ENCODE data around the gene BMPR2.
"Not testable (repeated sequence)": the region's sequence is repeated elsewhere in the genome, so short reads cannot be mapped to it uniquely, and the experiment has no call there.

The BMPR2 gene

GRCh38 chr2:202488671-202489070 is 112.5 kb downstream of the BMPR2 start:
- Histone ChIP-seq H3K9me3 (no peaks in the 10 kb centered on the region), H4K20me1 (no peaks in the 10 kb centered on the region; the same call in 1 of the 2 replicates), H3K27ac (no peak overlapping the region), H3K36me3 (no peaks in the 10 kb centered on the region), H3K4me2 (no peak overlapping the region), H3K27me3 (no peaks in the 10 kb centered on the region), H3K4me3 (no peak overlapping the region), H3K9ac (no peak overlapping the region), H3K4me1 (peaks cover 11% of the 10 kb centered on the region; the same call in 1 of the 2 replicates)
- TF ChIP-seq Cebpa-rat (IDR thresholded peaks at IDR 0.05): no peak

GRCh38 chr2:202490479-202490878 is 114.4 kb downstream of the BMPR2 start:
- Histone ChIP-seq H3K4me3 (no peak overlapping the region), H3K36me3 (no peaks in the 10 kb centered on the region), H3K4me2 (no peak overlapping the region), H3K27ac (no peak overlapping the region), H3K9me3 (no peaks in the 10 kb centered on the region), H3K4me1 (peaks cover 11% of the 10 kb centered on the region; the same call in 1 of the 2 replicates), H3K27me3 (no peaks in the 10 kb centered on the region), H3K9ac (no peak overlapping the region), H4K20me1 (no peaks in the 10 kb centered on the region; the same call in 1 of the 2 replicates)
- no peak for TF ChIP-seq Cebpa-rat (IDR thresholded peaks at IDR 0.05)

GRCh38 chr2:202491514-202491913 is 115.4 kb downstream of the BMPR2 start:
- H3K27ac ChIP-seq: no peak overlapping the region
- no peak overlapping the region for H3K9ac ChIP-seq
- TF ChIP-seq Cebpa-rat (IDR thresholded peaks at IDR 0.05): no peak

GRCh38 chr2:202494300-202495229 is 118.4 kb downstream of the BMPR2 start:
- H3K36me3 ChIP-seq: peaks cover 9% of the 10 kb centered on the region; the same call in 1 of the 2 replicates
- no peaks in the 10 kb centered on the region for H3K9me3 ChIP-seq
- H3K4me3 ChIP-seq: no peak overlapping the region
- no peak overlapping the region for H3K4me2 ChIP-seq
- no peak for TF ChIP-seq Cebpa-rat (IDR thresholded peaks at IDR 0.05)
- no peaks in the 10 kb centered on the region for H3K27me3 ChIP-seq
- no peak overlapping the region for H3K27ac ChIP-seq
- no peak overlapping the region for H3K9ac ChIP-seq
- no peaks in the 10 kb centered on the region for H3K4me1 ChIP-seq
- no peaks in the 10 kb centered on the region for H4K20me1 ChIP-seq

More at GRCh38 chr2:202491514-202491913, 115.4 kb downstream of the BMPR2 start:
- Histone ChIP-seq H3K4me1 (0 out of 2 replicates have a peak, but pooled peaks cover 2% of the 10 kb centered on the region), H3K4me2 (no peak overlapping the region), H3K27me3 (no peaks in the 10 kb centered on the region), H4K20me1 (no peaks in the 10 kb centered on the region; the same call in 1 of the 2 replicates), H3K36me3 (0 out of 2 replicates have a peak, but pooled peaks cover under 1% of the 10 kb centered on the region), H3K4me3 (no peak overlapping the region), H3K9me3 (no peaks in the 10 kb centered on the region)

GRCh38 chr2:202495230-202495604 is 119.1 kb downstream of the BMPR2 start:
- Histone ChIP-seq H3K9ac (no peak overlapping the region), H4K20me1 (no peaks in the 10 kb centered on the region), H3K27ac (no peak overlapping the region), H3K9me3 (no peaks in the 10 kb centered on the region), H3K4me2 (no peak overlapping the region), H3K4me1 (no peaks in the 10 kb centered on the region), H3K27me3 (no peaks in the 10 kb centered on the region), H3K36me3 (peaks cover 9% of the 10 kb centered on the region; the same call in 1 of the 2 replicates), H3K4me3 (no peak overlapping the region)
- no peak for TF ChIP-seq Cebpa-rat (IDR thresholded peaks at IDR 0.05)

- not testable (repeated sequence) for H3K27me3 ChIP-seq, H3K27ac ChIP-seq, H3K9ac ChIP-seq, H3K4me3 ChIP-seq, H3K9me3 ChIP-seq, H3K36me3 ChIP-seq, H3K4me1 ChIP-seq, H3K4me2 ChIP-seq, H4K20me1 ChIP-seq
These were observed 120.8 kb downstream of the BMPR2 start for GRCh38 chr2:202496835-202497472.

- not testable (repeated sequence) for H3K4me3 ChIP-seq, H3K36me3 ChIP-seq, H3K4me2 ChIP-seq, H3K27ac ChIP-seq, H4K20me1 ChIP-seq, H3K9me3 ChIP-seq, H3K4me1 ChIP-seq, H3K27me3 ChIP-seq, H3K9ac ChIP-seq
These were observed 121.3 kb downstream of the BMPR2 start for GRCh38 chr2:202497473-202497866.

GRCh38 chr2:202499841-202500240 is 123.7 kb downstream of the BMPR2 start:
- not testable (repeated sequence) for H4K20me1 ChIP-seq, H3K4me2 ChIP-seq, H3K9me3 ChIP-seq, H3K27ac ChIP-seq, H3K27me3 ChIP-seq, H3K4me1 ChIP-seq, H3K4me3 ChIP-seq, H3K9ac ChIP-seq, H3K36me3 ChIP-seq

- H3K36me3 ChIP-seq, H4K20me1 ChIP-seq, H3K4me1 ChIP-seq, H3K9ac ChIP-seq, H3K27me3 ChIP-seq, H3K27ac ChIP-seq, H3K9me3 ChIP-seq, H3K4me3 ChIP-seq, H3K4me2 ChIP-seq: not testable (repeated sequence)
These were observed 127.1 kb downstream of the BMPR2 start for GRCh38 chr2:202503276-202503675.

- Histone ChIP-seq H3K4me2 (no peak overlapping the region), H3K9me3 (no peaks in the 10 kb centered on the region), H3K4me3 (no peak overlapping the region), H3K27ac (no peak overlapping the region), H3K4me1 (no peaks in the 10 kb centered on the region), H3K36me3 (no peaks in the 10 kb centered on the region), H3K9ac (no peak overlapping the region), H4K20me1 (no peaks in the 10 kb centered on the region), H3K27me3 (no peaks in the 10 kb centered on the region)
- no peak for TF ChIP-seq Cebpa-rat (IDR thresholded peaks at IDR 0.05)
These were observed 132.6 kb downstream of the BMPR2 start for GRCh38 chr2:202508686-202509085.
